Measurements from ENCODE around the gene EXOSC1. TPM values are rescaled to one million over a fixed set of nuclear protein-coding genes. Genes with fewer than 3 reads are reported as not detected.

EXOSC1 gene
- total and polyA plus RNA-seq, 2 of the 13 experiments (the other 11 are each of a cell fraction or from before 2014, with no cell fraction given): 36.3 to 39.9 TPM

DNA sequence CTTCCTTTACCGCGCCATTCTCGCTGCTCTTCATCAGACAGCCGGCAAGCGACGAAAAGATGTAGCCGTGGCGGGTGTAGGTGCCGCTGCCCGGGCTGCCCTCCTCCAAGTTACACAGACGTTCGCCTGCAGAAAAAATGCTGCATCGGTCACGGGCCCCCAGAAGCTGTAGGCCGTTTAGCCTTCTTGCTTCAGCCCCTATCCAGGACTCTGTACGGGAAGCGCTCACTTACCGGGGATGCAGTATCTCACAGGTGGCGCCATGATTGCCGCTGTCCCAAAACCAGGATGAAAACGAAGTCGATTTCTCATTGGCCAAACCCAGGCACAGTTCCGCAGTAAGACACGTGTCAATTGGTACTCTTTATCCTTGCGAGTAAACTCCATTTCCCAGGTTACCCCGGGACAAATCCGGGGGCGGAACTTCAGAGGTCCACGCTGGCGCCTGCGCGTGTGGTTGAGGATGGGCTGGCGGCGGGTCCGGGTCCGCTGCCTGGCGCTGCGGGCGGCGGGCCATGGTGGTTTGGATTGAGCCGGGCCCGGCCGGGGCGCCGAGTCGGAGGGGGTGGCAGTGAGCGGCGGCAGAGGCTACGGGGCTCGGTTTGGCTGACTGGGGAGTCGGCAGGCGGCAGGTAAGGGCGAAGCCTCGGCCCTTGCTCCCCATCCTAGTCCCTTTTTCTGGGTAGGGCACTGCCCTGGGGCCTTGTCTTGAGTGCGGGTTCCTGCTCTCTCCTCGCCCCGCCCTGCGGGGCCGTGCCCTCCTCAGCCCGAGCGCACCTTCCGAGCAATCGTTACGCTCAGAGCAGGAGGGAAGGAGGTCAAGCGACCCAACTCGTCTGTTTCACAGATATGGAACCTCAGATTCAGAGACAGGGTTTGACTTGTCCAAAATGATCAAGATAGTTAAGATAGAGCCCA is at the start of gene EXOSC1, which contains the start of gene ZDHHC16 (continued):
- TF ChIP-seq, protein P1, sequence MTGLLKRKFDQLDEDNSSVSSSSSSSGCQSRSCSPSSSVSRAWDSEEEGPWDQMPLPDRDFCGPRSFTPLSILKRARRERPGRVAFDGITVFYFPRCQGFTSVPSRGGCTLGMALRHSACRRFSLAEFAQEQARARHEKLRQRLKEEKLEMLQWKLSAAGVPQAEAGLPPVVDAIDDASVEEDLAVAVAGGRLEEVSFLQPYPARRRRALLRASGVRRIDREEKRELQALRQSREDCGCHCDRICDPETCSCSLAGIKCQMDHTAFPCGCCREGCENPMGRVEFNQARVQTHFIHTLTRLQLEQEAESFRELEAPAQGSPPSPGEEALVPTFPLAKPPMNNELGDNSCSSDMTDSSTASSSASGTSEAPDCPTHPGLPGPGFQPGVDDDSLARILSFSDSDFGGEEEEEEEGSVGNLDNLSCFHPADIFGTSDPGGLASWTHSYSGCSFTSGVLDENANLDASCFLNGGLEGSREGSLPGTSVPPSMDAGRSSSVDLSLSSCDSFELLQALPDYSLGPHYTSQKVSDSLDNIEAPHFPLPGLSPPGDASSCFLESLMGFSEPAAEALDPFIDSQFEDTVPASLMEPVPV (CRISPR knock-in tag; IDR thresholded peaks at IDR 0.05): no peak; the same call in 1 of the 2 replicates
- TF ChIP-seq, protein P2, sequence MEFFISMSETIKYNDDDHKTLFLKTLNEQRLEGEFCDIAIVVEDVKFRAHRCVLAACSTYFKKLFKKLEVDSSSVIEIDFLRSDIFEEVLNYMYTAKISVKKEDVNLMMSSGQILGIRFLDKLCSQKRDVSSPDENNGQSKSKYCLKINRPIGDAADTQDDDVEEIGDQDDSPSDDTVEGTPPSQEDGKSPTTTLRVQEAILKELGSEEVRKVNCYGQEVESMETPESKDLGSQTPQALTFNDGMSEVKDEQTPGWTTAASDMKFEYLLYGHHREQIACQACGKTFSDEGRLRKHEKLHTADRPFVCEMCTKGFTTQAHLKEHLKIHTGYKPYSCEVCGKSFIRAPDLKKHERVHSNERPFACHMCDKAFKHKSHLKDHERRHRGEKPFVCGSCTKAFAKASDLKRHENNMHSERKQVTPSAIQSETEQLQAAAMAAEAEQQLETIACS (CRISPR knock-in tag; IDR thresholded peaks at IDR 0.05): no peak
- TF ChIP-seq ZMYM4 (CRISPR knock-in tag; IDR thresholded peaks at IDR 0.05) (peak; percentile 40; the same call in 1 of the 2 replicates), ZNF546 (CRISPR knock-in tag; conservative IDR thresholded peaks at IDR 0.05) (no peak; the same call in 1 of the 2 replicates), RBFOX2 (IDR thresholded peaks at IDR 0.05; ENCODE audit: low read depth, low read length) (peak; percentile 95), SAFB2 (CRISPR knock-in tag; IDR thresholded peaks at IDR 0.05; ENCODE audit: borderline replicate concordance, low read depth) (0 out of 2 replicates have a peak, but pooled peaks have one; percentile 37), ZNF263 (CRISPR knock-in tag; IDR thresholded peaks at IDR 0.05) (peak; percentile 46; the same call in 1 of the 2 replicates), THYN1 (CRISPR knock-in tag; IDR thresholded peaks at IDR 0.05; ENCODE audit: borderline replicate concordance, low read depth) (no peak), NFE2L2 (IDR thresholded peaks at IDR 0.05; ENCODE audit: low read length) (no peak), ZSCAN29 (CRISPR knock-in tag; conservative IDR thresholded peaks at IDR 0.05) (no peak), SIX4 (CRISPR knock-in tag; IDR thresholded peaks at IDR 0.05) (no peak), TOE1 (CRISPR knock-in tag; IDR thresholded peaks at IDR 0.05) (no peak)
- TF ChIP-seq, protein P3, sequence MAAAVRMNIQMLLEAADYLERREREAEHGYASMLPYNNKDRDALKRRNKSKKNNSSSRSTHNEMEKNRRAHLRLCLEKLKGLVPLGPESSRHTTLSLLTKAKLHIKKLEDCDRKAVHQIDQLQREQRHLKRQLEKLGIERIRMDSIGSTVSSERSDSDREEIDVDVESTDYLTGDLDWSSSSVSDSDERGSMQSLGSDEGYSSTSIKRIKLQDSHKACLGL (CRISPR knock-in tag; IDR thresholded peaks at IDR 0.05): no peak; the same call in 1 of the 2 replicates
- TF ChIP-seq, protein P4, sequence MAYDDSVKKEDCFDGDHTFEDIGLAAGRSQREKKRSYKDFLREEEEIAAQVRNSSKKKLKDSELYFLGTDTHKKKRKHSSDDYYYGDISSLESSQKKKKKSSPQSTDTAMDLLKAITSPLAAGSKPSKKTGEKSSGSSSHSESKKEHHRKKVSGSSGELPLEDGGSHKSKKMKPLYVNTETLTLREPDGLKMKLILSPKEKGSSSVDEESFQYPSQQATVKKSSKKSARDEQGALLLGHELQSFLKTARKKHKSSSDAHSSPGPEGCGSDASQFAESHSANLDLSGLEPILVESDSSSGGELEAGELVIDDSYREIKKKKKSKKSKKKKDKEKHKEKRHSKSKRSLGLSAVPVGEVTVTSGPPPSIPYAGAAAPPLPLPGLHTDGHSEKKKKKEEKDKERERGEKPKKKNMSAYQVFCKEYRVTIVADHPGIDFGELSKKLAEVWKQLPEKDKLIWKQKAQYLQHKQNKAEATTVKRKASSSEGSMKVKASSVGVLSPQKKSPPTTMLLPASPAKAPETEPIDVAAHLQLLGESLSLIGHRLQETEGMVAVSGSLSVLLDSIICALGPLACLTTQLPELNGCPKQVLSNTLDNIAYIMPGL (CRISPR knock-in tag; IDR thresholded peaks at IDR 0.05; ENCODE audit: borderline replicate concordance in 1 of 2, low read depth in 1 of 2): peak in 1 of 2 experiments; percentile 62; a peak in 3 of 4 replicates
- TF ChIP-seq, protein P5, sequence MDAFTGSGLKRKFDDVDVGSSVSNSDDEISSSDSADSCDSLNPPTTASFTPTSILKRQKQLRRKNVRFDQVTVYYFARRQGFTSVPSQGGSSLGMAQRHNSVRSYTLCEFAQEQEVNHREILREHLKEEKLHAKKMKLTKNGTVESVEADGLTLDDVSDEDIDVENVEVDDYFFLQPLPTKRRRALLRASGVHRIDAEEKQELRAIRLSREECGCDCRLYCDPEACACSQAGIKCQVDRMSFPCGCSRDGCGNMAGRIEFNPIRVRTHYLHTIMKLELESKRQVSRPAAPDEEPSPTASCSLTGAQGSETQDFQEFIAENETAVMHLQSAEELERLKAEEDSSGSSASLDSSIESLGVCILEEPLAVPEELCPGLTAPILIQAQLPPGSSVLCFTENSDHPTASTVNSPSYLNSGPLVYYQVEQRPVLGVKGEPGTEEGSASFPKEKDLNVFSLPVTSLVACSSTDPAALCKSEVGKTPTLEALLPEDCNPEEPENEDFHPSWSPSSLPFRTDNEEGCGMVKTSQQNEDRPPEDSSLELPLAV (CRISPR knock-in tag; conservative IDR thresholded peaks at IDR 0.05; ENCODE audit: low read depth): no peak
- TF ChIP-seq, protein P6, sequence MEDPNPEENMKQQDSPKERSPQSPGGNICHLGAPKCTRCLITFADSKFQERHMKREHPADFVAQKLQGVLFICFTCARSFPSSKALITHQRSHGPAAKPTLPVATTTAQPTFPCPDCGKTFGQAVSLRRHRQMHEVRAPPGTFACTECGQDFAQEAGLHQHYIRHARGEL (CRISPR knock-in tag; IDR thresholded peaks at IDR 0.05): no peak
- TF ChIP-seq, protein P7, sequence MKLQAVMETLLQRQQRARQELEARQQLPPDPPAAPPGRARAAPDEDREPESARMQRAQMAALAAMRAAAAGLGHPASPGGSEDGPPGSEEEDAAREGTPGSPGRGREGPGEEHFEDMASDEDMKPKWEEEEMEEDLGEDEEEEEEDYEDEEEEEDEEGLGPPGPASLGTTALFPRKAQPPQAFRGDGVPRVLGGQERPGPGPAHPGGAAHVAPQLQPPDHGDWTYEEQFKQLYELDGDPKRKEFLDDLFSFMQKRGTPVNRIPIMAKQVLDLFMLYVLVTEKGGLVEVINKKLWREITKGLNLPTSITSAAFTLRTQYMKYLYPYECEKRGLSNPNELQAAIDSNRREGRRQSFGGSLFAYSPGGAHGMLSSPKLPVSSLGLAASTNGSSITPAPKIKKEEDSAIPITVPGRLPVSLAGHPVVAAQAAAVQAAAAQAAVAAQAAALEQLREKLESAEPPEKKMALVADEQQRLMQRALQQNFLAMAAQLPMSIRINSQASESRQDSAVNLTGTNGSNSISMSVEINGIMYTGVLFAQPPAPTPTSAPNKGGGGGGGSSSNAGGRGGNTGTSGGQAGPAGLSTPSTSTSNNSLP (IDR thresholded peaks at IDR 0.05; ENCODE audit: low read depth, low read length): peak; percentile 46; the same call in 1 of the 2 replicates

Measured in HepG2 (cell line).